NK-92 treated with Interleukin-12 subunit alpha and Interleukin-12 subunit beta, amount 100 ng/mL, for 24 hours (cell line): ENCODE data around the gene ZBTB17.
"Not testable (repeated sequence)": the region's sequence is repeated elsewhere in the genome, so short reads cannot be mapped to it uniquely, and the experiment has no call there.

ENCODE experiments used
- DNase-seq: peaks from one replicate; lab custom pipeline; 2025; lab: John Stamatoyannopoulos, UW

Gene ZBTB17

GRCh38 chr1:15975805-15976680 lies at the start of gene ZBTB17:
Gene ZBTB17, minus strand, starts transcription at chr1:15976101. Its CDS starts 27,606 bp downstream, at chr1:15948495.
- DNase-seq, result peak; percentile 88

GRCh38 chr1:16023050-16023653 lies 47.3 kb upstream of the ZBTB17 start:
- DNase-seq, result no peak

- no peak for DNase-seq
These were observed 46.5 kb upstream of the ZBTB17 start for GRCh38 chr1:16022393-16022792.

GRCh38 chr1:16021681-16022080 lies 45.8 kb upstream of the ZBTB17 start, which contains the start of gene CLCNKA:
Gene CLCNKA, plus strand, starts transcription at chr1:16022036. Its CDS starts 584 bp downstream, at chr1:16022620.
- DNase-seq, result no peak

- not testable (repeated sequence) for DNase-seq
These were observed 45.0 kb upstream of the ZBTB17 start for GRCh38 chr1:16020878-16021277.

GRCh38 chr1:16020325-16020724 lies 44.4 kb upstream of the ZBTB17 start:
- no peak for DNase-seq

- no peak for DNase-seq
These were observed 43.9 kb upstream of the ZBTB17 start for GRCh38 chr1:16019644-16020277.

- DNase-seq, result no peak
These were observed 43.1 kb upstream of the ZBTB17 start for GRCh38 chr1:16018749-16019643.

DNA sequence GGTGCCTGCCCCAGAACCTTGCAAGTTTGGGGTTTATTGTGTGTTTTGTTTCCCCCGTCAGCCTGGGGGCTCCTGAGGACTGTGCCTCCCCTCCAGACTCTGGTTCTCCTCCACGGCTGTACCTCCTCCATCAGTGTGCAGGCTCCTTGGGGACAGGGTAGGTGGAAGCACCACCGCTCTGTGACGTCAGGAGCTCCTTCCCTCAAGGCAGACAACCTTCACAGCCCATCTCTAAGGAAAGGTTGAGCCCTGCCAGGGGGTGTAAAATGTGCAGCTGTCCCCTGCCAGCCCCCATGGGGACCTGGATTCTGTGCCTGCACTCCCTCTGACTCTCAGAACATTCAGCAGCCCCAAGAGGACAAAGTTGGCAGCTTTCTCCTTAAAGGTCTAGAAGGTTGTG lies 42.4 kb upstream of the ZBTB17 start:
- DNase-seq, result no peak

DNA sequence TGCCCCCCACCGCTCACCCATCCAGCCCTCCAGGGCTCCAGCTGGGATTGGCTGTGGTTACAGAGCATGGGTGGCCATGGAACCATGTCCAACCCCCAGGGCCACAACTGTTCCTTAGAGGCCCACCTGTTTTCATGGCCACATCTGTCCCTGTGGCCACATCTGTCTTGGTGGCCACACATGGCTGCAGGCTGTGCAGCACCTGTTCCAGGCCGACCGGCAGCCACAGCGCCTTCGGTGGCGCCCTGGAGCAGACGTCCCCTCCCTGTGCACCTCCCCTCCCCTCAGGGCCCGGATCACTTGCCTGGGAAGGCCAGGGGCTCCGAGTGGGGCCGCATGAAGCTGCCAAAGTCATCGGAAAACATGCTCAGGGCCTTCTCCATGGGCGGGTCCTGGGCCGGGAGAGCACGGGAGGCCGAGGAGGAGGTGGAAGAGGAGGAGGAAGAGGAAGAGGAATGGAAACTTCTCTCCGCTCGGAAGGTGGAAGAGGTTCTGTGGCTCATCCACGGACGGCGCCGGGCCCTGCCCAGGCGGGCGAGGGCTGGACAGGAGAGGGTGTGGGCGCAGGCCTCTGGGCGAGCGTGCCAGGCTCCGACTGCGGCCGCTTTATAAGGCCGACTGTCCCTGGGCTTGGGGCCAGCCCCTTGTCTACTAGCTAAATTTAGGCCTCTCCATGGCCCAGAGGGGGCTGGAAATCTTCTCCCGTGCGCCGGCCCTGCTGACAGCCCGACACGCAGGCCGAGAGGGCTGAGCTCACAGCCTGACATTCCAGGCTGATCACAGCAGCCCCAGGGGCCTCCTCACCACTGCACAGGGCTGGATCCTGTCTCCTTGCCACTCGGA lies 41.8 kb upstream of the ZBTB17 start, which contains the start of gene HSPB7:
TSS of gene HSPB7 (minus strand) at position 583 of the 843 bp plus-strand sequence. CDS start at position 503, 80 bp downstream.
- DNase-seq, result no peak

DNA sequence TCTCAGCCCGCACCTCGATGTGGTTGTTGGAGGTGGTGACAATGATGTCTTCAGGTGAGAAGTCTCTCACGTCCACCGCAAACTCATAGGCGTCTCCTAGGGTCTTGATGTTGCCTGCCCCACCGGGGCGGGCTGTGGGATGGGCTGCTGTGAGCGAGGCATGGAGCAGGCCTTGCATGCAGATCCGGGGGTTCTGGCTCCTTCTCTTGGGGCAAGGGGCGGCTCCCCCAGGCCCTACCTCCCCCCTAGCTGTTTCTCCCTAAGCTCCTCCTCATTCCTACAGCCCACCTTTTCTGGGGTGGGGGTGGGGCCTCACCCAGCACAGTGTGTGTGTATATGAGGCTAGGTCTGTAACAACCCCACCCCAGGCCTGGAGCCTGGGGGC lies 41.2 kb upstream of the ZBTB17 start:
- DNase-seq, result no peak

GRCh38 chr1:16015960-16016901 lies 40.3 kb upstream of the ZBTB17 start:
- DNase-seq, result no peak

DNA sequence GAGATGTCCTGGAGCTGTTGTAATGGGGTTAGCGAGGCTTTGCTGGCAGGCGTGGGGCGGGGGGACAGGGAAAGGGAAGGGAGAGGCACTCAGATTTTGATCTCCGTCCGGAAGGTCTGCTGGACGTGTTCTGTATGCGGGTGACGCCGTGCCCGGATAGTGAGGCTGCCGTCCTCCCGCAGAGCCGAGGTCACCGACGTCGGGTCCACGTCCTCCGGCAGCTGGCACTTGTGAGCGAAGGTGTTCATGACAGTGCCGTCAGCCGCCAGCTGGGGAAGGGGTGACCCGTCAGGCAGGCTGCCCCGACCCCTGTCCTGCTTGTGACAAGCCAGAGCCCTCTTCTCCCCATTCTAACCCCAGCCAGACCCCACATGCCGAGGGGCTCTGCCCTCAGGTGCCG lies 39.6 kb upstream of the ZBTB17 start:
- no peak for DNase-seq

- no peak for DNase-seq
These were observed 38.9 kb upstream of the ZBTB17 start for GRCh38 chr1:16014509-16015482.

- DNase-seq, result no peak
These were observed 38.0 kb upstream of the ZBTB17 start for GRCh38 chr1:16013908-16014258.

DNA sequence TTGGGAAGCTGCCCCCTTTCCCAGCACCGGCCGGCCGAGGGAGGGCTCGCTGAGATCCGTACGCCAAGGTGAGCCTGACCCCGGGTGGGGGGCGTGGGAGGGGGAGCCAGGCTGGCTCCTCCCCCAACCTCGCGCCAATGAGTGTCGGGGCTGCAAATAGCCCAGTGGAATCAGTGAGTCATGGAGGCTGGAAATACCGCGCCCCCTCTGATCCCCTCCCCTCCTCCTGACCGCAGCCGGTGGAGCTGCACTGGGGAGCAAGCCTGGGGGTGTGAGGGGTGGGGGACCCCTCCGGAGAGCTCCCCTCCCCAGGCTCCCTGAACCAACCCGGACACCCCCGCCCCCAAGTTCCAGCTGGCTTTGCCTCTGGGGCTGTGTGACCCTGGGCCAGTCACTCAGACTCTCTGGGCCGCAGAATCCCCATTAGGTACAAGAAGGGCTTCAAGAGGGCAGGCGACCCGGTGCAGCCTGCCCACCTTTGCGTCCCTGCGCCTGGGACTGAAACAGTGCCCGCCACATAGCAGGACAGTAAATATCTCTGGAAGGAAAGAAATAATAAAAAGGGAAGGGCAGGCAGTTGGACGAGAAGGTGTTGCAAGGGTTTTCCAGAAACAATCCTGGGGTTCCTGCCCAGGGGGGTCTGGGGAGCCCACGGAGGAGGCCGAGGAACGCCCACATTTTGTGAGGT lies 37.5 kb upstream of the ZBTB17 start:
- no peak for DNase-seq

DNA sequence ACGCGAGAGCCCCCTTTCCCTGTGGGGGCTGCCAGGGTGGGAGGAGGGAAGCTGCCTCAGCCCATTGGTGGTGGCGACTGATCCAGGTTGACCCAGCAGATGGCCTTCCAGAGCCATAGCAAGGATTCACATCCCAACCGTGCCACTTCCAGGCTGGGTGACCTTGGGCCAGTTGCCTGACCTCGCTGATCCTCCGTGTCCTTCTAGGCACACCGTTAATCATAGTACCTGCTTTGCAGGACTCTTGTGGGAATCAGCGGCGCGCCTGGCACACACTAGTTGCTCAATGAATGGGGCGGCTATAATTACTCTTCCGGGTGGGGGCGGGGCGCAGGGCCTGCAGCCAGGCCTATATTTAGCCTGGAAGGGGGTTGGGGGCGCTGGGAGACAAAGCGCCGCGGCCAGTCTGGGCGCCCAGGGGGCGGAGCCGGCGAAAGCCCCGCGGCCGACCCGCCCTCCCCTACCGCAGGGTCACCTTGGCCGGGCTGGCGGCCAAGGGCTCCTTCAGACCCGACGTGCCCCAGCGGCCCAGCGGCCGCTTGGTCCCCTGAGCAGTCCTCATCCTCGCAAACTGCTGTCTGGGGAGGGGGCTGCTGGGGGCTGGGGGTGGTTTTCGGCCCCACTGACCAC lies 36.8 kb upstream of the ZBTB17 start:
- DNase-seq, result no peak
